AG04450 (cell line): ENCODE results near the gene ST8SIA6. TPM values are rescaled to one million over a fixed set of nuclear protein-coding genes. Genes with fewer than 3 reads are reported as not detected.
A peak's percentile ranks its signal among the peaks of the same experiment; 100 is the strongest.

Experiments
- CTCF ChIA-PET: fragments of 300-600, 350-600 bp; formaldehyde crosslinking; extraction: SDS; loops from one replicate; lab custom pipeline; 2022; ENCODE audit warnings: antibody characterized with exemption, inconsistent platforms; lab: Charles Lee
- POLR2A ChIA-PET: fragments of 350-600 bp; formaldehyde crosslinking; extraction: SDS; loops from one replicate; lab custom pipeline; 2021; ENCODE audit warnings: antibody characterized with exemption, inconsistent platforms; lab: Yijun Ruan, JAX
- DNase-seq: peaks from one replicate; pipeline ENCODE4 v3.0.0-alpha.2; 2011; ENCODE audit warnings: low read depth, low spot score
- H3K27ac ChIP-seq: one replicate; pipeline ENCODE4 v1.5.1; 2012; ENCODE audit warnings: low read depth, low read length, control low read depth
- H3K27me3 ChIP-seq: one replicate; pipeline ENCODE4 v1.6.0; 2012; ENCODE audit warnings: low read length; ENCODE audit not compliant: control insufficient read depth, insufficient read depth
- H3K4me3 ChIP-seq: 2 replicates; pipeline ENCODE4 v1.5.1; 2011; ENCODE audit warnings: mild to moderate bottlenecking, low read depth, low read length, control low read depth
- H3K9me3 ChIP-seq: 2 replicates; pipeline ENCODE4 v1.5.1; 2012; ENCODE audit warnings: low read length; ENCODE audit not compliant: control insufficient read depth, insufficient read depth
- polyA plus RNA-seq: library from polyadenylated mRNA; depleted of rRNA; stranded (reverse); fragments of >200 nt; gene quantifications from 2 replicates; pipeline ENCODE4 v1.2.3, GENCODE V29; 2011
- TF ChIP-seq, protein P1 (sequence below): IDR thresholded peaks from 2 replicates; pipeline ENCODE4 v1.5.1; 2011; ENCODE audit warnings: low read depth, low read length, control low read depth, inconsistent platforms

ST8SIA6 gene
- polyA plus RNA-seq, 1 experiment, result not detected

DNA sequence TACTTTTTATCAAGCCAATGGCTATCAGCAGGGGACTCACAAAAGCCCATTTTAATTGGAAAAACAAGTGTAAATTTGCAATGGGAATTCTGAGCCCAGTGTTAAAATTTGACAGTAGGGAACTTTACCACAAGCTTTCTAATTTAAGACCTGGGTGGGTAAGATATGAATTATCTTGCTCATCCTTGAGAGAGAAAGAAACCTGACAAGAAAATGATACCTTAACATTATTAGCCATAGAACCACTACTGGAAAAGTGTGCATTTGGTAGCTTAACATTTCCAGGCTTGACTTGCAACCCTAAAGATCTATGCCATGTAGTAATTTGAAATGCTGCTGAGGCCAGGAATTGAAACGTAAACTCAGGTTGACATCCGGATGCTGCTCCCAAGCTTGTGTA is 2.7 kb upstream of the ST8SIA6 start:
- no peak for DNase-seq
- Histone ChIP-seq H3K27ac (no peak overlapping the region), H3K4me3 (no peak overlapping the region), H3K9me3 (peaks cover 5% of the 10 kb centered on the region; the same call in 1 of the 2 replicates), H3K27me3 (peaks cover 7% of the 10 kb centered on the region)
- CTCF ChIA-PET, result interaction anchor here (0.6 to 0.7 kb wide), 2 partner anchors 44 to 81 kb away, joined by 3 to 4 read pairs; no protein-coding TSS in a partner anchor
- TF ChIP-seq, protein P1, sequence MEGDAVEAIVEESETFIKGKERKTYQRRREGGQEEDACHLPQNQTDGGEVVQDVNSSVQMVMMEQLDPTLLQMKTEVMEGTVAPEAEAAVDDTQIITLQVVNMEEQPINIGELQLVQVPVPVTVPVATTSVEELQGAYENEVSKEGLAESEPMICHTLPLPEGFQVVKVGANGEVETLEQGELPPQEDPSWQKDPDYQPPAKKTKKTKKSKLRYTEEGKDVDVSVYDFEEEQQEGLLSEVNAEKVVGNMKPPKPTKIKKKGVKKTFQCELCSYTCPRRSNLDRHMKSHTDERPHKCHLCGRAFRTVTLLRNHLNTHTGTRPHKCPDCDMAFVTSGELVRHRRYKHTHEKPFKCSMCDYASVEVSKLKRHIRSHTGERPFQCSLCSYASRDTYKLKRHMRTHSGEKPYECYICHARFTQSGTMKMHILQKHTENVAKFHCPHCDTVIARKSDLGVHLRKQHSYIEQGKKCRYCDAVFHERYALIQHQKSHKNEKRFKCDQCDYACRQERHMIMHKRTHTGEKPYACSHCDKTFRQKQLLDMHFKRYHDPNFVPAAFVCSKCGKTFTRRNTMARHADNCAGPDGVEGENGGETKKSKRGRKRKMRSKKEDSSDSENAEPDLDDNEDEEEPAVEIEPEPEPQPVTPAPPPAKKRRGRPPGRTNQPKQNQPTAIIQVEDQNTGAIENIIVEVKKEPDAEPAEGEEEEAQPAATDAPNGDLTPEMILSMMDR, result no peak
- POLR2A ChIA-PET, result no interaction called here

DNA sequence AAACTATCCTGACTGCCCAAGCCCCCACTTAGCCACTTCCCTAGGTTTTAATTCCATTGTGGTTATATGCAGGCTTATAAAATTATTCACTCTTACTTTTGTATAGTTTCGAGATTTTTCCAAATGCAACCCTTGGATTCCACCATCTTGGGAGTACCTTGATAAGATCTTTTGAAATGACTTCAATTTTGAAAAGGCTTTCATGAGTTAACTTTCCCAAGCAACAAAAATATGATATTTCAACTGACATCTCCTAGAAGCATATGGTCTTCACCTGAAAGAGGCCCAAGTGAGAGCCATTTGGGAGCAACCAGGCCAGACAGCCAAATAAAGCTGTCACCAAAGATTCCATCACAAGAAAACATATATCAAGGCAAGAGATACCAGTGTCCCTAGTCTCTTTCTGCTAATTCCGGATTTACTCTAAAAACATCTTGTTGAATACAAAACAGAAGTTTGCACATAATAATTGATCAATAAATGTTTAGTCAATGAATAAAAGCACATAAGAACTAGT is 1.7 kb upstream of the ST8SIA6 start:
- Histone ChIP-seq H3K9me3 (peaks cover 5% of the 10 kb centered on the region; the same call in 1 of the 2 replicates), H3K27me3 (peaks cover 14% of the 10 kb centered on the region), H3K27ac (no peak overlapping the region), H3K4me3 (no peak overlapping the region)
- TF ChIP-seq, protein P1, result no peak
- ChIA-PET CTCF (no interaction called here), POLR2A (no interaction called here)
- DNase-seq, result no peak

DNA sequence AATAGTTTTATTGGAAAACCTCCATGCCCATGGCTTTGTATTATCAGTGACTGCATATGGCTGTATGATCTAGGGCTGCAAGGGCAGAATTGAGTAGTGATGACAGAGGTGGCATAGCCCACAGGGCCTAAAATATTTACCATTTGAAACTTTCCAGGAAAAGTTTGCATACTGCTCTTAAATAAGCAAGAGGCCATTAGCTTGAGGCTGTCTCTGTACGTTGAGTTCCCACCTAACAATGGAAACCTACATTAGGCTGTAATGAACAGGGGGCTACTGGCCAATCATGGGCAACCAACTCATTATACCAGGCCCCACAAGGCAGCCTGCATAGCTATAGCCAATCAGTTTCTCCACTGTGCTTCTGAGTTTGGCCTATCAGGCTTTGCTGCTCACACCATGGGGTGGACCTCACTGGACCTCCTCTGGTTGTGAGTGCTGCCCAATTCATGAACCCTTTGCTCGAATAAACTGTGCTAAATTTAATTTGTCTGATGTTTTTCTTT is 673 bp upstream of the ST8SIA6 start:
- ChIA-PET CTCF (no interaction called here), POLR2A (no interaction called here)
- DNase-seq, result no peak
- no peak overlapping the region for H3K4me3 ChIP-seq
- H3K27me3 ChIP-seq, result peaks cover 15% of the 10 kb centered on the region
- TF ChIP-seq, protein P1, result no peak
- no peak overlapping the region for H3K27ac ChIP-seq
- peaks cover 5% of the 10 kb centered on the region for H3K9me3 ChIP-seq

DNA sequence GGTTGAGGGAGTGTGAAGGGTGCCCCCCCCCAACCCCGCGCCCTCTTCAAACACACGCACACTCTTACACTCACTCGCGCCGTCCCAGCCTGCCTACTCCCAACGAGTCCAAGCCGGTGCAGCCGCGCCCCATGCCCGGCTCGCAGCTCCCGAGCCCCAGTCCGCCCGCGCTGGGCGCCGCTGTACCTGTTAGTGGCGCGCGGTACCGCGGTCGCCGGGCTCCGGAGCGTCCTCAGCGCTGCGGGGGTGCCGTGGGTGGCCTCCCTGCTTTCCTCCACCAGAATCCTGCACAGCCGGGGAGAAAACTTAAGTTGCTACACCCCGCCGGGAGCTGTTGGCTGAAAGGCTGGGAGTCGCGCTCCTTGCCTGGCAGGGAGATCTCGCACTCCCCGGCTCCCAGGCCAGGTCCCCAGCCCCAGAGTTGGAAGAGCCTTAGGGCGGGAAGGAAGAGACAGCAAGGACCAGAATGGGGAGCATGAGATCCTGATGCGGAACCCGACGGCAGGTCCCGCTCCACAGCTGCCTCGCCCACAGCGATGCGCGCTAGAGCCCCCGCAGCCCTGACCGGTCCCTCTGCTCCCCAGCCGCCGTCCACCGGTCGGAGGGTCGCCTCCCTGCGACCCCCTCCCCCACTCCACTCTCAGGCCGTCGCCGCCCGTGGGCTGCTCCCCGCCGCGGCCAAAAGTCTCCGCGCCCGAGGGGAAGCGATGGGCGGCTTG is 863 bp downstream of the ST8SIA6 start:
- TF ChIP-seq, protein P1, result no peak
- no peak for DNase-seq
- no peak overlapping the region for H3K27ac ChIP-seq
- peaks cover 7% of the 10 kb centered on the region for H3K9me3 ChIP-seq
- peaks cover 15% of the 10 kb centered on the region for H3K27me3 ChIP-seq
- H3K4me3 ChIP-seq, result peak overlapping the region; percentile 45
- CTCF ChIA-PET, result interaction anchor here (0.6 kb wide), 1 partner anchor 19 kb away, joined by 6 read pairs; no protein-coding TSS in a partner anchor
- POLR2A ChIA-PET, result no interaction called here

DNA sequence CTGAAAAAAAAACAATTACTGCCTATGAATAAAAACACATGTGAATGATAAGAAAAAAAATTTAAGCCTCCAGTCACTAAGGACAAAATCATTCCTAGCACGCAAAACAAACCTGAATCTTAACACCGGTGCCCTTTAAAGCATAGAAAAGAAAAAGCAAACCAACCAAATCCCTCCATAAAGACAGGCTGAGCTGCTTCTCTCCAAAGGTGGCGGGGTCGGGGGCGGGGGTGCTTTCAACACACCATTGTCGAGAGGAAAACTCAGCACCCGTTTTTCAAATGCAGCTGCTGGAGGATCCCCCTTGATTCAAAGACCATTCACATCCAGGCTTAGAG is 1.4 kb downstream of the ST8SIA6 start:
- H3K27me3 ChIP-seq, result peaks cover 15% of the 10 kb centered on the region
- CTCF ChIA-PET, result no interaction called here
- DNase-seq, result no peak
- H3K27ac ChIP-seq, result no peak overlapping the region
- H3K9me3 ChIP-seq, result peaks cover 13% of the 10 kb centered on the region
- TF ChIP-seq, protein P1, result no peak
- no peak overlapping the region for H3K4me3 ChIP-seq
- POLR2A ChIA-PET, result no interaction called here
